Memory B cell (primary cell): ENCODE data around the gene CHMP4B.
A peak's percentile ranks its signal among the peaks of the same experiment; 100 is the strongest.

Experiments used
- ATAC-seq: fragments of 150-1000 bp; cut with Tn5 transposase; 2 replicates; pipeline ENCODE4 v1.10.0; 2021; ENCODE audit warnings: low read depth, mild to moderate bottlenecking, moderate library complexity
- DNase-seq, 2 donors: peaks; one replicate each; pipeline ENCODE4 v3.0.0; 2022; ENCODE audit warnings: low spot score in 2 of 2
- H3K27ac Mint-ChIP-seq: one replicate; pipeline ENCODE4 v1.8.0; 2022; ENCODE audit warnings: mild to moderate bottlenecking, moderate library complexity, mixed read lengths
- H3K27me3 Mint-ChIP-seq: one replicate; pipeline ENCODE4 v1.8.0; 2022; ENCODE audit warnings: mixed read lengths
- H3K36me3 Mint-ChIP-seq: one replicate; pipeline ENCODE4 v1.8.0; 2022; ENCODE audit warnings: mild to moderate bottlenecking, mixed read lengths
- H3K4me1 Mint-ChIP-seq: one replicate; pipeline ENCODE4 v1.8.0; 2022; ENCODE audit warnings: mixed read lengths
- H3K4me3 Mint-ChIP-seq: one replicate; pipeline ENCODE4 v1.8.0; 2022; ENCODE audit warnings: mild to moderate bottlenecking, moderate library complexity, mixed read lengths
- H3K9me3 Mint-ChIP-seq: one replicate; pipeline ENCODE4 v1.8.0; 2022; ENCODE audit warnings: mixed read lengths

CHMP4B gene

GRCh38 chr20:33878583-33878982 is 67.4 kb downstream of the CHMP4B start:
- ATAC-seq, result no peak
- no peaks in the 10 kb centered on the region for H3K36me3 Mint-ChIP-seq

GRCh38 chr20:33880396-33880795 is 69.2 kb downstream of the CHMP4B start:
- Mint-ChIP-seq H3K27me3 (peaks cover 4% of the 10 kb centered on the region), H3K4me1 (peaks cover 25% of the 10 kb centered on the region), H3K27ac (no peak overlapping the region)

More at GRCh38 chr20:33878583-33878982, 67.4 kb downstream of the CHMP4B start:
- no peak for DNase-seq
- peaks cover 26% of the 10 kb centered on the region for H3K4me1 Mint-ChIP-seq
- peaks cover 4% of the 10 kb centered on the region for H3K27me3 Mint-ChIP-seq
- peaks cover 2% of the 10 kb centered on the region for H3K9me3 Mint-ChIP-seq
- no peak overlapping the region for H3K27ac Mint-ChIP-seq
- no peak overlapping the region for H3K4me3 Mint-ChIP-seq

GRCh38 chr20:33881989-33882388 is 70.8 kb downstream of the CHMP4B start:
- peaks cover 2% of the 10 kb centered on the region for H3K9me3 Mint-ChIP-seq
- no peak overlapping the region for H3K4me3 Mint-ChIP-seq
- DNase-seq (no peak), ATAC-seq (no peak)
- H3K27me3 Mint-ChIP-seq, result peaks cover 4% of the 10 kb centered on the region
- no peak overlapping the region for H3K27ac Mint-ChIP-seq
- no peaks in the 10 kb centered on the region for H3K36me3 Mint-ChIP-seq
- H3K4me1 Mint-ChIP-seq, result peaks cover 24% of the 10 kb centered on the region

More at GRCh38 chr20:33880396-33880795, 69.2 kb downstream of the CHMP4B start:
- no peaks in the 10 kb centered on the region for H3K36me3 Mint-ChIP-seq
- peaks cover 2% of the 10 kb centered on the region for H3K9me3 Mint-ChIP-seq
- no peak for ATAC-seq
- no peak for DNase-seq
- H3K4me3 Mint-ChIP-seq, result no peak overlapping the region

- ATAC-seq (no peak), DNase-seq (no peak)
- peaks cover 4% of the 10 kb centered on the region for H3K27me3 Mint-ChIP-seq
- H3K4me3 Mint-ChIP-seq, result no peak overlapping the region
- peaks cover 24% of the 10 kb centered on the region for H3K4me1 Mint-ChIP-seq
- H3K9me3 Mint-ChIP-seq, result peaks cover 2% of the 10 kb centered on the region
- H3K27ac Mint-ChIP-seq, result no peak overlapping the region
- H3K36me3 Mint-ChIP-seq, result no peaks in the 10 kb centered on the region
These were observed 71.3 kb downstream of the CHMP4B start for GRCh38 chr20:33882481-33882880.

GRCh38 chr20:33883164-33883563 is 72.0 kb downstream of the CHMP4B start:
- peaks cover 4% of the 10 kb centered on the region for H3K27me3 Mint-ChIP-seq
- ATAC-seq (peak; percentile 84), DNase-seq (no peak)
- H3K27ac Mint-ChIP-seq, result peak overlapping the region; percentile 48
- H3K36me3 Mint-ChIP-seq, result no peaks in the 10 kb centered on the region
- peaks cover 2% of the 10 kb centered on the region for H3K9me3 Mint-ChIP-seq
- no peak overlapping the region for H3K4me3 Mint-ChIP-seq
- peaks cover 21% of the 10 kb centered on the region for H3K4me1 Mint-ChIP-seq

GRCh38 chr20:33884633-33885032 is 73.5 kb downstream of the CHMP4B start:
- Mint-ChIP-seq H3K27me3 (peaks cover 7% of the 10 kb centered on the region), H3K4me3 (no peak overlapping the region), H3K36me3 (no peaks in the 10 kb centered on the region), H3K27ac (no peak overlapping the region), H3K4me1 (peaks cover 19% of the 10 kb centered on the region), H3K9me3 (peaks cover 2% of the 10 kb centered on the region)
- DNase-seq, result no peak
- ATAC-seq, result no peak

GRCh38 chr20:33889312-33889711 is 78.2 kb downstream of the CHMP4B start:
- ATAC-seq (no peak), DNase-seq (no peak)
- H3K4me3 Mint-ChIP-seq, result no peak overlapping the region
- peaks cover 3% of the 10 kb centered on the region for H3K36me3 Mint-ChIP-seq
- no peaks in the 10 kb centered on the region for H3K4me1 Mint-ChIP-seq
- peaks cover 12% of the 10 kb centered on the region for H3K9me3 Mint-ChIP-seq
- H3K27me3 Mint-ChIP-seq, result peaks cover 9% of the 10 kb centered on the region
- no peak overlapping the region for H3K27ac Mint-ChIP-seq

- Mint-ChIP-seq H3K36me3 (peaks cover 3% of the 10 kb centered on the region), H3K27ac (no peak overlapping the region), H3K27me3 (peaks cover 9% of the 10 kb centered on the region), H3K9me3 (peaks cover 12% of the 10 kb centered on the region), H3K4me1 (no peaks in the 10 kb centered on the region), H3K4me3 (no peak overlapping the region)
- ATAC-seq (no peak), DNase-seq (no peak)
These were observed 79.4 kb downstream of the CHMP4B start for GRCh38 chr20:33890557-33890956.

GRCh38 chr20:33893314-33893713 is 82.2 kb downstream of the CHMP4B start:
- ATAC-seq (no peak), DNase-seq (no peak)
- Mint-ChIP-seq H3K4me1 (no peaks in the 10 kb centered on the region), H3K9me3 (peaks cover 12% of the 10 kb centered on the region), H3K4me3 (no peak overlapping the region), H3K27ac (no peak overlapping the region), H3K36me3 (peaks cover 3% of the 10 kb centered on the region), H3K27me3 (peaks cover 12% of the 10 kb centered on the region)

- peaks cover 12% of the 10 kb centered on the region for H3K9me3 Mint-ChIP-seq
- peaks cover 10% of the 10 kb centered on the region for H3K27me3 Mint-ChIP-seq
- no peak overlapping the region for H3K4me3 Mint-ChIP-seq
- no peak overlapping the region for H3K27ac Mint-ChIP-seq
- DNase-seq (no peak), ATAC-seq (no peak)
- peaks cover 3% of the 10 kb centered on the region for H3K36me3 Mint-ChIP-seq
- no peaks in the 10 kb centered on the region for H3K4me1 Mint-ChIP-seq
These were observed 83.7 kb downstream of the CHMP4B start for GRCh38 chr20:33894798-33895197.

GRCh38 chr20:33896509-33896908 is 85.4 kb downstream of the CHMP4B start:
- ATAC-seq (no peak), DNase-seq (no peak)
- no peaks in the 10 kb centered on the region for H3K4me1 Mint-ChIP-seq
- peaks cover 3% of the 10 kb centered on the region for H3K36me3 Mint-ChIP-seq
- H3K27ac Mint-ChIP-seq, result no peak overlapping the region
- H3K4me3 Mint-ChIP-seq, result no peak overlapping the region
- peaks cover 5% of the 10 kb centered on the region for H3K9me3 Mint-ChIP-seq
- H3K27me3 Mint-ChIP-seq, result peaks cover 13% of the 10 kb centered on the region

GRCh38 chr20:33897313-33897912 is 86.3 kb downstream of the CHMP4B start:
- Mint-ChIP-seq H3K36me3 (no peaks in the 10 kb centered on the region), H3K4me3 (no peak overlapping the region), H3K9me3 (no peaks in the 10 kb centered on the region), H3K27me3 (peaks cover 14% of the 10 kb centered on the region), H3K27ac (no peak overlapping the region), H3K4me1 (no peaks in the 10 kb centered on the region)
- ATAC-seq, result no peak
- DNase-seq, result no peak

- H3K4me3 Mint-ChIP-seq, result no peak overlapping the region
- H3K36me3 Mint-ChIP-seq, result no peaks in the 10 kb centered on the region
- ATAC-seq (no peak), DNase-seq (no peak)
- peaks cover 13% of the 10 kb centered on the region for H3K27me3 Mint-ChIP-seq
- no peak overlapping the region for H3K27ac Mint-ChIP-seq
- no peaks in the 10 kb centered on the region for H3K9me3 Mint-ChIP-seq
- no peaks in the 10 kb centered on the region for H3K4me1 Mint-ChIP-seq
These were observed 88.0 kb downstream of the CHMP4B start for GRCh38 chr20:33899106-33899505.

- Mint-ChIP-seq H3K27me3 (peaks cover 11% of the 10 kb centered on the region), H3K9me3 (no peaks in the 10 kb centered on the region), H3K27ac (no peak overlapping the region), H3K4me1 (no peaks in the 10 kb centered on the region), H3K36me3 (no peaks in the 10 kb centered on the region), H3K4me3 (no peak overlapping the region)
- ATAC-seq (no peak), DNase-seq (no peak)
These were observed 89.5 kb downstream of the CHMP4B start for GRCh38 chr20:33900521-33901131.

- H3K27ac Mint-ChIP-seq, result no peak overlapping the region
- H3K27me3 Mint-ChIP-seq, result peaks cover 11% of the 10 kb centered on the region
- no peak for DNase-seq
- H3K36me3 Mint-ChIP-seq, result no peaks in the 10 kb centered on the region
- H3K4me3 Mint-ChIP-seq, result no peak overlapping the region
- no peaks in the 10 kb centered on the region for H3K4me1 Mint-ChIP-seq
- ATAC-seq, result no peak
- H3K9me3 Mint-ChIP-seq, result no peaks in the 10 kb centered on the region
These were observed 90.0 kb downstream of the CHMP4B start for GRCh38 chr20:33901132-33901523.
